Measurements from ENCODE around the gene GEN1. TPM values are rescaled to one million over a fixed set of nuclear protein-coding genes. Genes with fewer than 3 reads are reported as not detected.

GEN1 gene
- total RNA-seq, 1 donor from 2014 or later, result 7.2 TPM

DNA sequence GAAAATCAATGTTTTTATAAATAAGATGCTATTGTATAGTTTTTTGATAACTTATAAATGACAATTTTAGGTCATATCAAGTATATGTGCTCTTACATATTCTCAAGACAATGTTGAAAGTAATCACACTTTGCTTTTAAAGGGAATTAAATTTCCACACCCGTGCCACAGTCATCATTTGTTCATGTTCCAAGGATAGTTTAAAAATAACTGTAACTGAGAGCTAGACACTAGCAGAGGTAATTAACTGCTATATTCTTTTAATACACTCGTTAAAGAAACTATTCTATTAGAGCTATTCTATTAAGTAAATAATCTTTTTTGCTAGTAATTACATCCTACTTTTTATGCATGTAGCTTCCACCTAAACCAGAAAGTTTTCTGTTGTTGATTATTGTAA is 18.0 kb downstream of the GEN1 start:
- H3K9me3 Mint-ChIP-seq (ENCODE audit: low read depth), result no peaks in the 10 kb centered on the region
- DNase-seq (ENCODE audit: low spot score), result no peak
- no peaks in the 10 kb centered on the region for H3K27me3 Mint-ChIP-seq (ENCODE audit: low read depth)
- TF ChIP-seq, protein P1, sequence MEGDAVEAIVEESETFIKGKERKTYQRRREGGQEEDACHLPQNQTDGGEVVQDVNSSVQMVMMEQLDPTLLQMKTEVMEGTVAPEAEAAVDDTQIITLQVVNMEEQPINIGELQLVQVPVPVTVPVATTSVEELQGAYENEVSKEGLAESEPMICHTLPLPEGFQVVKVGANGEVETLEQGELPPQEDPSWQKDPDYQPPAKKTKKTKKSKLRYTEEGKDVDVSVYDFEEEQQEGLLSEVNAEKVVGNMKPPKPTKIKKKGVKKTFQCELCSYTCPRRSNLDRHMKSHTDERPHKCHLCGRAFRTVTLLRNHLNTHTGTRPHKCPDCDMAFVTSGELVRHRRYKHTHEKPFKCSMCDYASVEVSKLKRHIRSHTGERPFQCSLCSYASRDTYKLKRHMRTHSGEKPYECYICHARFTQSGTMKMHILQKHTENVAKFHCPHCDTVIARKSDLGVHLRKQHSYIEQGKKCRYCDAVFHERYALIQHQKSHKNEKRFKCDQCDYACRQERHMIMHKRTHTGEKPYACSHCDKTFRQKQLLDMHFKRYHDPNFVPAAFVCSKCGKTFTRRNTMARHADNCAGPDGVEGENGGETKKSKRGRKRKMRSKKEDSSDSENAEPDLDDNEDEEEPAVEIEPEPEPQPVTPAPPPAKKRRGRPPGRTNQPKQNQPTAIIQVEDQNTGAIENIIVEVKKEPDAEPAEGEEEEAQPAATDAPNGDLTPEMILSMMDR (IDR thresholded peaks at IDR 0.05), result no peak
- H3K27ac Mint-ChIP-seq (ENCODE audit: unreplicated experiment), result no peak overlapping the region
- H3K4me3 Mint-ChIP-seq (ENCODE audit: unreplicated experiment), result no peak overlapping the region
- peaks cover under 1% of the 10 kb centered on the region for H3K36me3 Mint-ChIP-seq (ENCODE audit: low read depth)
- no peaks in the 10 kb centered on the region for H3K4me1 Mint-ChIP-seq (ENCODE audit: low read depth)

DNA sequence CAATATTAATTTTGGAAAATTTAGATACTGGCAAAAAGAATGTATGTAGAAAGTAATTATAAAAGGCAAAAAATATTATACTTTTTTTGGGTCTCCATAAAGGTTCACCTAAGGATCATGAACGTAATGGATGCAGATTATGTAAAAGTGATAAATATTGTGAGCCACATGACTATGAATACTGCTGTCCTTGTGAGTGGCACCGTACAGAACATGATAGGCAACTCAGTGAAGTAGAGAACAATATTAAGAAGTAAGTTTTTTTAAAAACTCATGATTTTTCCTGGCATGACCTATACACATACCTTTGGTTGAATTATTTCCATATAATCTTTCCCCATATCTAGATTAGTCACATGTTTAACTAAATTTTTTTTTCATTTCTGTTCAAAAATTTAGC is 18.6 kb downstream of the GEN1 start:
- H3K4me1 Mint-ChIP-seq (ENCODE audit: low read depth), result no peaks in the 10 kb centered on the region
- DNase-seq (ENCODE audit: low spot score), result no peak
- no peaks in the 10 kb centered on the region for H3K9me3 Mint-ChIP-seq (ENCODE audit: low read depth)
- H3K36me3 Mint-ChIP-seq (ENCODE audit: low read depth), result no peaks in the 10 kb centered on the region
- H3K27me3 Mint-ChIP-seq (ENCODE audit: low read depth), result no peaks in the 10 kb centered on the region
- H3K27ac Mint-ChIP-seq (ENCODE audit: unreplicated experiment), result no peak overlapping the region
- no peak overlapping the region for H3K4me3 Mint-ChIP-seq (ENCODE audit: unreplicated experiment)
- TF ChIP-seq, protein P1 (IDR thresholded peaks at IDR 0.05), result no peak

GRCh38 chr2:17780546-17780945 is 26.6 kb downstream of the GEN1 start:
- no peak overlapping the region for H3K27ac Mint-ChIP-seq (ENCODE audit: unreplicated experiment)
- H3K36me3 Mint-ChIP-seq (ENCODE audit: low read depth), result peaks cover 18% of the 10 kb centered on the region
- no peaks in the 10 kb centered on the region for H3K4me1 Mint-ChIP-seq (ENCODE audit: low read depth)
- no peaks in the 10 kb centered on the region for H3K9me3 Mint-ChIP-seq (ENCODE audit: low read depth)
- TF ChIP-seq, protein P1 (IDR thresholded peaks at IDR 0.05), result no peak
- no peak overlapping the region for H3K4me3 Mint-ChIP-seq (ENCODE audit: unreplicated experiment)
- no peak for DNase-seq (ENCODE audit: low spot score)
- H3K27me3 Mint-ChIP-seq (ENCODE audit: low read depth), result no peaks in the 10 kb centered on the region

DNA sequence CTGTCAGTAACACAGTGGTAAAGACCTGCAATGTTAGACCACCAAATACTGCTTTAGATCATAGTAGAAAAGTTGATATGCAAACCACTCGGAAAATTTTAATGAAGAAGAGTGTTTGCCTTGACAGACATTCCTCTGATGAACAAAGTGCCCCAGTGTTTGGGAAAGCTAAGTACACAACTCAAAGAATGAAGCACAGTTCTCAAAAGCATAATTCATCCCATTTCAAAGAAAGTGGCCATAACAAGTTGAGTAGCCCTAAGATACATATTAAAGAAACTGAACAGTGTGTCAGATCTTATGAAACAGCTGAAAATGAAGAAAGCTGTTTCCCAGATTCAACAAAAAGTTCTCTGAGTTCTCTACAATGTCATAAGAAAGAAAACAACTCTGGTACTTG is 27.5 kb downstream of the GEN1 start:
- no peak for DNase-seq (ENCODE audit: low spot score)
- H3K27ac Mint-ChIP-seq (ENCODE audit: unreplicated experiment), result no peak overlapping the region
- no peaks in the 10 kb centered on the region for H3K9me3 Mint-ChIP-seq (ENCODE audit: low read depth)
- H3K27me3 Mint-ChIP-seq (ENCODE audit: low read depth), result no peaks in the 10 kb centered on the region
- no peak overlapping the region for H3K4me3 Mint-ChIP-seq (ENCODE audit: unreplicated experiment)
- H3K4me1 Mint-ChIP-seq (ENCODE audit: low read depth), result no peaks in the 10 kb centered on the region
- peaks cover 18% of the 10 kb centered on the region for H3K36me3 Mint-ChIP-seq (ENCODE audit: low read depth)
- TF ChIP-seq, protein P1 (IDR thresholded peaks at IDR 0.05), result no peak

DNA sequence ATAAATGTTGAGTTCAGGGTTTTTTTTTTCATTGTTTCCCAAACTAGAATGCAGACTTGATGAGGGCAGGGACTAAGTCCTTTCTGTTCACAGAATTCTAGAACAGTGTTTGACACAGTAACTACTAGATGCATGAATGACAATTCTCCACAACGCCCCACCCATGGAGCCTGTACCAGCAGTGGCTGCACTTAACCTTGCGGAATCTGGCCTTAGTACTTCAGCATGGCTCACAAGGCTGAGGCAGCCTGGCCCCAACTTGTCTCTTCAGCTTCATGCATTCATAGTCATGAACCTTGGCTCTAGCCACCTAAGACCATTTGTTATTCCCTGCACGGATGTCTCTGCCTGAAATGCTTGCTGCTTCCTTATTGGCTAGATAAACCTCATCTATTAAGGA is 32.8 kb downstream of the GEN1 start:
- H3K36me3 Mint-ChIP-seq (ENCODE audit: low read depth), result peaks cover 5% of the 10 kb centered on the region
- H3K4me3 Mint-ChIP-seq (ENCODE audit: unreplicated experiment), result no peak overlapping the region
- TF ChIP-seq, protein P1 (IDR thresholded peaks at IDR 0.05), result no peak
- peaks cover 2% of the 10 kb centered on the region for H3K9me3 Mint-ChIP-seq (ENCODE audit: low read depth)
- DNase-seq (ENCODE audit: low spot score), result no peak
- H3K4me1 Mint-ChIP-seq (ENCODE audit: low read depth), result peaks cover 4% of the 10 kb centered on the region
- H3K27ac Mint-ChIP-seq (ENCODE audit: unreplicated experiment), result no peak overlapping the region
- peaks cover 6% of the 10 kb centered on the region for H3K27me3 Mint-ChIP-seq (ENCODE audit: low read depth)
